H1 (cell line): ENCODE measurements around the gene MACROH2A1. TPM values are rescaled to one million over a fixed set of nuclear protein-coding genes. Genes with fewer than 3 reads are reported as not detected.

Source experiments
- ATF3 ChIP-seq: IDR thresholded peaks from 2 replicates; pipeline ENCODE4 v1.6.1; 2011; ENCODE audit warnings: low read depth, mild to moderate bottlenecking, low read length; ENCODE audit not compliant: insufficient read depth
- CTCF ChIP-seq, 3 experiments: IDR thresholded peaks; 1 replicate in 2 of 3; 2 replicates in 1 of 3; pipeline versions ENCODE4 v1.5.1 to v1.6.1; 2011; ENCODE audit warnings: low read length in 3 of 3, mild to moderate bottlenecking in 3 of 3, inconsistent platforms in 2 of 3, low read depth in 1 of 3, moderate library complexity in 1 of 3; ENCODE audit not compliant: insufficient read depth in 1 of 3; ENCODE audit errors: control extremely low read depth in 1 of 3
- NANOG ChIP-seq: IDR thresholded peaks from 2 replicates; pipeline ENCODE4 v1.6.1; 2011; ENCODE audit warnings: low read length, low read depth, mild to moderate bottlenecking, inconsistent platforms; ENCODE audit not compliant: insufficient read depth, poor library complexity, severe bottlenecking
- RXRA ChIP-seq: IDR thresholded peaks from 2 replicates; pipeline ENCODE4 v1.6.1; 2011; ENCODE audit warnings: low read depth, mild to moderate bottlenecking, low read length, moderate library complexity; ENCODE audit not compliant: insufficient read depth
- USF2 ChIP-seq: IDR thresholded peaks from 2 replicates; pipeline ENCODE4 v1.6.1; 2011; ENCODE audit warnings: low read length, improper control_type of control experiment
- polyA plus RNA-seq, 7 experiments: library from polyadenylated mRNA; depleted of rRNA in 3 of 7; stranded (reverse) in 5 of 7; unstranded in 2 of 7; fragments of >200 nt in 5 of 7; fragments of 200-250 nt in 2 of 7; gene quantifications; 1 replicate in 5 of 7; 2 replicates in 1 of 7; 4 replicates in 1 of 7; pipeline versions ENCODE4 v1.2.1 to v1.2.3, GENCODE V29; 2011 to 2013; ENCODE audit warnings: missing spikeins in 2 of 7, mixed read lengths in 2 of 7
- total RNA-seq: library from RNA; stranded (reverse); fragmentation: NEBNext Ultra II Directional; extraction: Animal tissue kit (Norgen Biotek cat#: 25700); gene quantifications from 2 replicates; pipeline ENCODE4 v1.2.1, GENCODE V29; 2021

The MACROH2A1 gene
- total and polyA plus RNA-seq, 2 of the 8 experiments (the other 6 are each of a cell fraction or from before 2014, with no cell fraction given), result 60.0 to 92.3 TPM

GRCh38 chr5:135353952-135354721, 44.9 kb downstream of the MACROH2A1 start (continued):
- TF ChIP-seq ATF3 (no peak), CTCF (IDR thresholded peaks at IDR 0.05; ENCODE audit: control extremely low read depth in 1 of 3, insufficient read depth in 1 of 3, low read depth in 1 of 3, low read length in 3 of 3) (no peak), NANOG (no peak), RXRA (no peak), USF2 (no peak)
